NCI-H510A (cell line): ENCODE data around the gene ZBED5.
"Not testable (repeated sequence)": the region's sequence is repeated elsewhere in the genome, so short reads cannot be mapped to it uniquely, and the experiment has no call there.

Source experiments
- DNase-seq: peaks from one replicate; lab custom pipeline; 2025; lab: John Stamatoyannopoulos, UW

Gene ZBED5

GRCh38 chr11:10838083-10838482, 19.8 kb downstream of the ZBED5 start:
- no peak for DNase-seq

DNA sequence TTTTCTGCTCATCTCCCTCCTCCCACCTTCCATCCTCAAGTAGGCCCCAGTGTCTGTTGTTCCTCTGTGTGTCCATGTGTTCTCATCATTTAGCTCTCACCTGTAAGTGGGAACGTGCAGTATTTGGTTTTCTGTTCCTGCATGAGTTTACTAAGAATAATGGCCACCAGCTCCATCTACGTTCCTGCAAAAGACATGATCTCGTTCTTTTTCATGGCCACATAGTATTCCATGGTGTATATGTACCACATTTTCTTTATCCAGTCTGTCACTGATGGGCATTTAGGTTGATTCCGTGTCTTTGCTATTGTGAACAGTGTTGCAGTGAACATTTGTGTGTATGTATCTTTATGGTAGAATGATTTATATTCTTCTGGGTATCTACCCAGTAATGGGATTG, 21.0 kb downstream of the ZBED5 start:
- DNase-seq: not testable (repeated sequence)

GRCh38 chr11:10829139-10829538, 28.7 kb downstream of the ZBED5 start:
- no peak for DNase-seq

DNA sequence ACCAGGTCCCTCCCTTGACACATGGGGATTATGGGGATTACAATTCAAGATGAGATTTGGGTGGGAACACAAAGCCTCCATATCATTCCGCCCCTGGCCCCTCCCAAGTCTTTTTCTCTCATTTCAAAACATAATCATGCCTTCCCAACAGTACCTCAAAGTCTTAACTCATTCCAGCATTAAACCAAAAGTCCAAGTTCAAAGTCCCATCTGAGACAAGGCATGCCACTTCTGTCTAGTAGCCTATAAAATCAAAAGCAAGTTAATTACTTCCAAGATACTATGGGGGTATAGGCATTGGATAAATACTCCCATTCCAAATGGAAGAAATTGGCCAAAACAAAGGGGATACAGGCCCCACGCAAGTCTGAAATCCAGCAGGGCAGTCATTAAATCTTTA, 29.5 kb downstream of the ZBED5 start:
- no peak for DNase-seq

DNA sequence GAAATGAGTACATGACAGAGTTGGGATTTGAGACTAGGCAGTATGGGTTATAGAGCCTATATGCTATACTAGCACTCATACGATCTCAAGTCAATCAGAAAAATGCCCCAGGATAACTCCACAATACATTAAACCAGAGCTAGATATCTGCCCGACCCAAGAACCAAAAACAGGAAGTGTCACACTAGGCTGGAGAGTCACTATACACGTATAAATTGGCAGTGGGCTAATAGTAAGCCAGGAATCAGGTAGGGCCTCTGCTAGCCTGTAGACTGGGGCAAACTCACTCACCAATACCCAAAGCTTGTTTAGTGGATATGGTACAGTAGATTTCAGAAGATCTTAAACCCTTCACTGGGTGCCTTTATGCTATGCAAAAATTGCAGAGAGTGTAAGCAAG, 33.0 kb downstream of the ZBED5 start:
- DNase-seq: no peak

- no peak for DNase-seq
Observed at GRCh38 chr11:10823152-10823579, 34.7 kb downstream of the ZBED5 start.

GRCh38 chr11:10822491-10822890, 35.4 kb downstream of the ZBED5 start:
- not testable (repeated sequence) for DNase-seq

- DNase-seq: no peak
Observed at GRCh38 chr11:10818594-10818993, 39.3 kb downstream of the ZBED5 start.

GRCh38 chr11:10813945-10814344, 43.9 kb downstream of the ZBED5 start:
- no peak for DNase-seq

GRCh38 chr11:10809373-10810160, 48.3 kb downstream of the ZBED5 start:
- no peak for DNase-seq

DNA sequence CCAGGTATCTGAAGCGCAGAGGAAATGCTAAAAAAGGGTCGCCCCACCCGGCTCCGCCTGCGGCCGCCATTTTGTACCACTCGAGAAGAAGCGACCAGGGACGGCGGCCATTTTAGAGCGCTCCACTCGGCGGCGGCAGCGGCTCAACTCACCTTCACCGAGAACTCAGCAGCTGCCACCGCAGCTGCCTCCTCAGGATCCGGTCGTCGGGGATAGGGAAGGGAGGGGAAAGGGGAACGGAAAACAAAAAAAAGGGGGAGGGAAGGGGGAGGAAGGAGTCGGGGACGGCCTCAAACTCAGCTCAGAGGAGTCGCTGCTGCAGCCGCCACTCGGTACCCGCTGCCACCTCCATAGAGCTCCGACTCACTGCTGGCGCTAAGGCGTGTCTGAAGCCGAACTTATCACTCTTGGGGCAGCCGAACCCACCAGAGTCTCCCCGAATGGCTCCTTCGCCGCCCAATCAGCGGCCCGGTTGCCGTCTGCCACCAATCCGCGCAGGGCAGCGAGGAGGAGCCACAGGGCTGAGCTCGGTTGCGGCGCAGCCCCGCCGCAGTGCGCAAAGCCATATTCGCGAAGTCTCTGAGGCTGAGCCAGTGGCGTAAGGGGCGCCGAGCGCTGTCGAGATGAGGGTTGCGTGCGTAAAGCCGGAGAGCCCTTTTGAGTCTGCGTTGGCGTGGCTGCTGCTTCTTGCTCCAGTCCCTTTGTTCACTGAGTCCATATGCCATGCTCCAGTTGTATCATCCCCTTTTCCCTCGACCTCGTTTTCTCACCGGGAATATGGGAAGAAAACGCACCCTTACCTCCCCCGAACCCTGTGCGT, 49.1 kb downstream of the ZBED5 start, which contains the start of gene EIF4G2:
Gene EIF4G2, minus strand, starts transcription at position 374 of the 820 bp plus-strand sequence.
- peak; percentile 78 for DNase-seq

DNA sequence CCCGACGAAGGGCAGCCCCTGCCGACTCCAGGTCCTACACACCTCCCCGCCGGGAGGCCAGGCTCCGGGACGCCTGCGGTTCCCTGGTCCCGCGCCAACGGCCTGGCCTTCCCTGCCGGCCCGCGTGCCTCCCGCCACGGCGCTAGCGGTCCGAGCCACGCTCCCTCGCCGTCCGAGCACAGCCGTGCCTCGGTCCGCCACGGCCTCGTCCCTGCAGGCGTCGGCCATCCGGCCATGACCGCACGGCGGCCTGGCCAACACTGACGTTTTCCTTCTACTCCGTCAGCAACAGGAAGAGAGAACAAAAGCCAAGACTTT, 49.7 kb downstream of the ZBED5 start:
- no peak for DNase-seq

GRCh38 chr11:10807493-10808234, 50.2 kb downstream of the ZBED5 start:
- DNase-seq: peak; percentile 16

DNA sequence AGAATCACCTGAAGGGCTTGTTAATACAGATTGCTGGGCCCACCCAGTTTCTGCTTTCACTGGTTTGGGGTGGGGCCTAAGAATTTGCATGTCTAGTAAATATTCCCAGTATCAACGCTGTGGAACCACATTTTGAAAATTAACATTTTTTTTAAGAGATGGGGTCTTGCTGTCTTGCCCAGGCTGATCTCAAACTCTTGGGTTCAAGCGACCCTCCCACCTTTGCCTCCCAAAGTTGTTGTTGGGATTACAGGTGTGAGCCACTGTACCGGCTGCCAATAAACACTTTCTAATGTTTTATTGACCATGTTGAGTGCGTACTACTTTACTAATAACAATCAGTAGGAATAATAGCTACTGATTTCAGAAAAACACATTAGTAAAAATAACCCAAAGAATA, 51.6 kb downstream of the ZBED5 start:
- no peak for DNase-seq

GRCh38 chr11:10805741-10806140, 52.1 kb downstream of the ZBED5 start:
- DNase-seq: no peak

DNA sequence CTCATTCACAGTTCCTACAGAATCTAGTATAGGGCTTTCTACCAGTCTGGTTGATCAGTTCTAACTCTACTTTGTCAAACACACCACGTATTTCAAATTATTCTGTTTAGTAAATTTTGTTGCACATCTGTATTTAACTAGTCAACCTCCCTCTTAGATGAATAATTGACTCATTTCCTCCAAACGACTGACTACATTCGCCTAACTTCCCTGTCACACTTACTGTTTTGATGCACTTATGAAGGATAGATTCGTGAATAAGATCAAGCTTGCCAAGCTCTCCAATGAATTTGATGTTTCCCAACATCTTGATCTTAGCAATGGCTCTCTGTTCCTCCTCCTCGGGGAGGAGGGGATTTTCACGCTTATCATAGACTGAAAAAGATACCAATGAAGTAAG, 54.2 kb downstream of the ZBED5 start:
- DNase-seq: no peak
